ENCODE data around the gene CATSPERD. TPM values are rescaled to one million over a fixed set of nuclear protein-coding genes. Genes with fewer than 3 reads are reported as not detected.

Gene CATSPERD
- not detected for total RNA-seq

GRCh38 chr19:5719961-5720790 is at the start of gene CATSPERD, which contains the start of gene LONP1:
Gene CATSPERD (plus strand): TSS chr19:5720637. CDS start chr19:5720738, 101 bp downstream.
Gene LONP1 (minus strand): TSS chr19:5720146. CDS start chr19:5720132, 14 bp downstream.
- no peaks in the 10 kb centered on the region for H3K27me3 ChIP-seq
- TF ChIP-seq, protein P1, sequence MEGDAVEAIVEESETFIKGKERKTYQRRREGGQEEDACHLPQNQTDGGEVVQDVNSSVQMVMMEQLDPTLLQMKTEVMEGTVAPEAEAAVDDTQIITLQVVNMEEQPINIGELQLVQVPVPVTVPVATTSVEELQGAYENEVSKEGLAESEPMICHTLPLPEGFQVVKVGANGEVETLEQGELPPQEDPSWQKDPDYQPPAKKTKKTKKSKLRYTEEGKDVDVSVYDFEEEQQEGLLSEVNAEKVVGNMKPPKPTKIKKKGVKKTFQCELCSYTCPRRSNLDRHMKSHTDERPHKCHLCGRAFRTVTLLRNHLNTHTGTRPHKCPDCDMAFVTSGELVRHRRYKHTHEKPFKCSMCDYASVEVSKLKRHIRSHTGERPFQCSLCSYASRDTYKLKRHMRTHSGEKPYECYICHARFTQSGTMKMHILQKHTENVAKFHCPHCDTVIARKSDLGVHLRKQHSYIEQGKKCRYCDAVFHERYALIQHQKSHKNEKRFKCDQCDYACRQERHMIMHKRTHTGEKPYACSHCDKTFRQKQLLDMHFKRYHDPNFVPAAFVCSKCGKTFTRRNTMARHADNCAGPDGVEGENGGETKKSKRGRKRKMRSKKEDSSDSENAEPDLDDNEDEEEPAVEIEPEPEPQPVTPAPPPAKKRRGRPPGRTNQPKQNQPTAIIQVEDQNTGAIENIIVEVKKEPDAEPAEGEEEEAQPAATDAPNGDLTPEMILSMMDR (IDR thresholded peaks at IDR 0.05 in 4 of 5, conservative IDR thresholded peaks at IDR 0.05 in 1 of 5) = peak; percentile 86 to 95 (median 94)
- TF ChIP-seq POLR2A (IDR thresholded peaks at IDR 0.05) = peak; percentile 76 to 89
- no peaks in the 10 kb centered on the region for H3K9me3 ChIP-seq
- ATAC-seq (peak; percentile 97 to 99), DNase-seq (peak; percentile 98)
- H3K4me1 ChIP-seq = peaks cover 18 to 31% of the 10 kb centered on the region in 2 donors
- no peaks in the 10 kb centered on the region for H3K36me3 ChIP-seq
- peak within 1 kb of the TSS; percentile 73 to 93 (median 84) for H3K4me3 ChIP-seq
- intact Hi-C loops (cut with DNase I; ENCODE audit: low total_unique reads) (loop anchor here (1.0 to 2.0 kb wide), 5 partner anchors 30 to 390 kb away; partner anchors contain the start of genes MICOS13, RFX2, RPL36 and SAFB), in situ Hi-C loops (cut with MboI; ENCODE audit: low sequenced_read_pairs in 4 of 4) (no loop called here)
- peak within 1 kb of the TSS; percentile 92 to 99 (median 96) for H3K27ac ChIP-seq

DNA sequence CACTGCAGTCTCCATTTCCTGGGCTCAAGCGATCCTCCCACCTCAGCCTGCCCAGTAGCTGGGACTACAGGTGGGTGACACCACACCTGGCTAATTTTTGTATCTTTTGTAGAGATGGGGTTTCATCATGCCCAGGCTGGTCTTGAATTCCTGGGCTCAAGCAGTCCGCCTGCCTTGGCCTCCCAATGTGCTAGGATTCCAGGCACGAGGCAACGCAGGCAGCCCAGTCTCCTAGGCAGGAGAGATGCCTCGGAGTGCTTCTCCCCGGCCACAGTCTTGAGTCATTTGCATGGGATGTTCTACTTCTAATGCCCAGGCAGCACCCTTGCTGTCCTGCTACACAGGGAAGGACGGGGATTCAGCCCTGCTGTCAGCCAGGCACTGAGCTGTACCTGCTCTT is 48.8 kb upstream of the CATSPERD start:
- H3K4me3 ChIP-seq = no peak overlapping the region
- peaks cover 4 to 7% of the 10 kb centered on the region in 2 donors for H3K4me1 ChIP-seq
- intact Hi-C loops (cut with DNase I; ENCODE audit: low total_unique reads) = no loop called here
- H3K27ac ChIP-seq = no peak overlapping the region
- DNase-seq (no peak), ATAC-seq (no peak)
- peaks cover 0 to 33% of the 10 kb centered on the region in 2 donors for H3K36me3 ChIP-seq
- in situ Hi-C loops (cut with MboI; ENCODE audit: low sequenced_read_pairs in 4 of 4) = loop anchor here in 1 of 4 donors (10.0 kb wide), 1 partner anchor 47 kb away; the partner anchor contains the start of genes SAFB and SAFB2
- H3K27me3 ChIP-seq = no peaks in the 10 kb centered on the region
- H3K9me3 ChIP-seq = no peaks in the 10 kb centered on the region
- TF ChIP-seq, protein P1 (IDR thresholded peaks at IDR 0.05 in 4 of 5, conservative IDR thresholded peaks at IDR 0.05 in 1 of 5) = no peak
- TF ChIP-seq POLR2A (IDR thresholded peaks at IDR 0.05) = no peak

DNA sequence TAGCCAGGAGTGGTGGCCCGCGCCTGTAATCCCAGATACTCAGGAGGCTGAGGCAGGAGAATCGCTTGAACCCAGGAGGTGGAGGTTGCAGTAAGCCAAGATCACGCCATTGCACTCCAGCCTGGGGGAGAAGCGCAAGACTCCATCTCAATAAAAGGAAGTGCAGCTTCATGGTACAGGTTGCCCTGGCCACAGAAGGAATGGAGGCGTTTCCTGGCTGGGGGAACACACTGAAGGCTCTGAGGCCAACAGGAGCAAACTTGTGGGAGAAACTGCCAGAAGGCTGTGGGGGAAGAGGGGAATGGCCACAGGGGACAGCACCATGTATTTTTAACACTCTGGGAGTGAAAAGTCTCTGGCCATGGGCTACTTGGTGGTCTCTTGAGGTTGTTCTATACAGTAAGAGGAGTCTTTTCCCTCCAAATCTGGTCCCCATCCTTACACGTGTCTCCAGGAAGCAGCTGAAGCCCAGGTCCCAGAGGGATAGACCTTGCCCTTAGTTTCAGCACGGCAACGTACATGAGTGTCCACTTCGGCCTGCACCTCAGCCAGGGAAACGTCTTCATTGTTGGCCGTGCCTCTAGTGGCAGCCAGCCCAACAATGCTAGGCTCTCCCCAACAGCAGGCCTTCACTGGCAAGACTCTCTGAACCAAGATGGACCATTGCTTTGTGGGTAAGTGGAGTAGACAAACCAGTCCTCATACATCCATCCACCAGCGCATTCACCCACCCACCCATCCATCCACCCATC is 47.6 kb upstream of the CATSPERD start:
- peaks cover 0 to 22% of the 10 kb centered on the region in 2 donors for H3K36me3 ChIP-seq
- H3K9me3 ChIP-seq = no peaks in the 10 kb centered on the region
- no peak for DNase-seq
- peaks cover 4 to 8% of the 10 kb centered on the region in 2 donors for H3K4me1 ChIP-seq
- in situ Hi-C loops (cut with MboI; ENCODE audit: low sequenced_read_pairs in 4 of 4) = loop anchor here in 1 of 4 donors (10.0 kb wide), 1 partner anchor 48 kb away; the partner anchor contains the start of genes SAFB and SAFB2
- no peak for ATAC-seq
- TF ChIP-seq, protein P1 (IDR thresholded peaks at IDR 0.05 in 4 of 5, conservative IDR thresholded peaks at IDR 0.05 in 1 of 5) = no peak
- no peak for TF ChIP-seq POLR2A (IDR thresholded peaks at IDR 0.05)
- no peaks in the 10 kb centered on the region for H3K27me3 ChIP-seq
- intact Hi-C loops (cut with DNase I; ENCODE audit: low total_unique reads) = no loop called here
- H3K4me3 ChIP-seq = no peak overlapping the region
- H3K27ac ChIP-seq = no peak overlapping the region

- H3K9me3 ChIP-seq = no peaks in the 10 kb centered on the region
- no peak for ATAC-seq
- no peak overlapping the region for H3K27ac ChIP-seq
- no peak overlapping the region for H3K4me3 ChIP-seq
- no peaks in the 10 kb centered on the region for H3K27me3 ChIP-seq
- DNase-seq = no peak
- in situ Hi-C loops (cut with MboI; ENCODE audit: low sequenced_read_pairs in 4 of 4) (loop anchor here in 1 of 4 donors (10.0 kb wide), 1 partner anchor 49 kb away; the partner anchor contains the start of genes SAFB and SAFB2), intact Hi-C loops (cut with DNase I; ENCODE audit: low total_unique reads) (no loop called here)
- peaks cover 4 to 8% of the 10 kb centered on the region in 2 donors for H3K4me1 ChIP-seq
- H3K36me3 ChIP-seq = peaks cover 0 to 21% of the 10 kb centered on the region in 2 donors
- TF ChIP-seq, protein P1 (IDR thresholded peaks at IDR 0.05 in 4 of 5, conservative IDR thresholded peaks at IDR 0.05 in 1 of 5) = no peak
These were observed 46.7 kb upstream of the CATSPERD start for GRCh38 chr19:5673752-5674151.
